Uterus (tissue), 4 donors: Measurements from ENCODE around the gene AXIN1. TPM values are rescaled to one million over a fixed set of nuclear protein-coding genes. Genes with fewer than 3 reads are reported as not detected.
"Not testable (repeated sequence)": the region's sequence is repeated elsewhere in the genome, so short reads cannot be mapped to it uniquely, and the experiment has no call there.

Source experiments
- DNase-seq, 2 donors: peaks; one replicate each; pipeline ENCODE4 v3.0.0-alpha.2; 2019 to 2020
- H3K27ac ChIP-seq, 2 donors: fragments of 200-600 bp; sonication (generic); 1 replicate in 1 of 2; 2 replicates in 1 of 2; pipeline ENCODE4 v1.5.1; 2016 to 2018
- H3K27me3 ChIP-seq, 2 donors: fragments of 200-600 bp; sonication (generic); one replicate each; pipeline ENCODE4 v1.5.1; 2018 to 2019; ENCODE audit warnings: control low read depth in 1 of 2
- H3K36me3 ChIP-seq, 2 donors: fragments of 200-600 bp; sonication (generic); one replicate each; pipeline ENCODE4 v1.5.1; 2019; ENCODE audit warnings: control low read depth in 1 of 2
- H3K4me1 ChIP-seq, 2 donors: fragments of 200-600 bp; sonication (generic); one replicate each; pipeline ENCODE4 v1.5.1; 2018 to 2019; ENCODE audit warnings: control low read depth in 1 of 2
- H3K4me3 ChIP-seq, 2 donors: fragments of 200-600 bp; sonication (generic); 1 replicate in 1 of 2; 2 replicates in 1 of 2; pipeline ENCODE4 v1.5.1; 2018 to 2019; ENCODE audit warnings: mild to moderate bottlenecking in 1 of 2
- H3K9me3 ChIP-seq, 2 donors: fragments of 200-600 bp; sonication (generic); one replicate each; pipeline ENCODE4 v1.5.1; 2019; ENCODE audit warnings: control low read depth in 1 of 2
- POLR2A ChIP-seq, 2 donors: fragments of 450-650 bp; IDR thresholded peaks; one replicate each; pipeline ENCODE4 v1.6.1; 2016; ENCODE audit warnings: antibody characterized with exemption in 2 of 2, mild to moderate bottlenecking in 1 of 2, moderate library complexity in 1 of 2
- intact Hi-C: fragments of 100-400 bp; cut with DNase I; formaldehyde crosslinking; loops from one replicate; pipeline ENCODE4 v1.15.1; 2023; ENCODE audit warnings: low total_unique reads
- total RNA-seq, 4 donors: library from RNA; depleted of rRNA in 3 of 4; stranded (reverse); fragments of >200 nt in 3 of 4; gene quantifications; one replicate each; pipeline versions ENCODE4 v1.1.0 to v1.2.4, GENCODE V29; 2014 to 2023
- TF ChIP-seq, protein P1 (sequence below), 4 experiments: fragments of 200-600 bp in 2 of 4; fragments of 450-650 bp in 2 of 4; sonication (generic) in 2 of 4; IDR thresholded peaks; one replicate each; pipeline ENCODE4 v1.5.1; 2016 to 2019; ENCODE audit warnings: antibody characterized with exemption in 4 of 4, mild to moderate bottlenecking in 2 of 4, moderate library complexity in 1 of 4
- donor health status: DM: yes; HTN: yes; CAD: no.

Gene AXIN1
- total RNA-seq, 4 donors from 2014 or later, result 6.2 to 23.6 (median 19.9) TPM

DNA sequence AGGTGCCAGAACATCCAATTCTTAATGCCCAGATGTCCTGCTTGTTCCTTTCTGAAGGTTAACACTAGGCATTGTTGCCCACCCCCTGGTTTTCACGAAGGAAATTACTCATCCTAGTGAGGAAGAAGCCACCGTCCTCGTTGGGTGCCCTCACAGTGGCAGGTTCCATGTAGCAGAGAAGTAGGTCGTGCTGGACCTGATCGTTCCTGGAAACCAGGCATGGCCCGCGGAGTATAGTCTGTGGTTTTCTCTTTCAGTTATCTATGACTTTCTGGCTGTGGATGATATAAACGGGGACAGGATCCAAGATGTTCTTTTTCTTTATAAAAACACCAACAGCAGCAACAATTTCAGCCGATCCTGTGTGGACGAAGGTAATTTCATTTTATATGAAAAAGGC, 93.3 kb downstream of the AXIN1 start:
- Histone ChIP-seq H3K27me3 (no peaks in the 10 kb centered on the region), H3K9me3 (no peaks in the 10 kb centered on the region), H3K4me1 (no peaks in the 10 kb centered on the region), H3K36me3 (no peaks in the 10 kb centered on the region), H3K4me3 (no peak overlapping the region), H3K27ac (no peak overlapping the region)
- TF ChIP-seq POLR2A (IDR thresholded peaks at IDR 0.05), result no peak
- TF ChIP-seq, protein P1, sequence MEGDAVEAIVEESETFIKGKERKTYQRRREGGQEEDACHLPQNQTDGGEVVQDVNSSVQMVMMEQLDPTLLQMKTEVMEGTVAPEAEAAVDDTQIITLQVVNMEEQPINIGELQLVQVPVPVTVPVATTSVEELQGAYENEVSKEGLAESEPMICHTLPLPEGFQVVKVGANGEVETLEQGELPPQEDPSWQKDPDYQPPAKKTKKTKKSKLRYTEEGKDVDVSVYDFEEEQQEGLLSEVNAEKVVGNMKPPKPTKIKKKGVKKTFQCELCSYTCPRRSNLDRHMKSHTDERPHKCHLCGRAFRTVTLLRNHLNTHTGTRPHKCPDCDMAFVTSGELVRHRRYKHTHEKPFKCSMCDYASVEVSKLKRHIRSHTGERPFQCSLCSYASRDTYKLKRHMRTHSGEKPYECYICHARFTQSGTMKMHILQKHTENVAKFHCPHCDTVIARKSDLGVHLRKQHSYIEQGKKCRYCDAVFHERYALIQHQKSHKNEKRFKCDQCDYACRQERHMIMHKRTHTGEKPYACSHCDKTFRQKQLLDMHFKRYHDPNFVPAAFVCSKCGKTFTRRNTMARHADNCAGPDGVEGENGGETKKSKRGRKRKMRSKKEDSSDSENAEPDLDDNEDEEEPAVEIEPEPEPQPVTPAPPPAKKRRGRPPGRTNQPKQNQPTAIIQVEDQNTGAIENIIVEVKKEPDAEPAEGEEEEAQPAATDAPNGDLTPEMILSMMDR (IDR thresholded peaks at IDR 0.05), result no peak
- no peak for DNase-seq
- intact Hi-C loops, result no loop called here

DNA sequence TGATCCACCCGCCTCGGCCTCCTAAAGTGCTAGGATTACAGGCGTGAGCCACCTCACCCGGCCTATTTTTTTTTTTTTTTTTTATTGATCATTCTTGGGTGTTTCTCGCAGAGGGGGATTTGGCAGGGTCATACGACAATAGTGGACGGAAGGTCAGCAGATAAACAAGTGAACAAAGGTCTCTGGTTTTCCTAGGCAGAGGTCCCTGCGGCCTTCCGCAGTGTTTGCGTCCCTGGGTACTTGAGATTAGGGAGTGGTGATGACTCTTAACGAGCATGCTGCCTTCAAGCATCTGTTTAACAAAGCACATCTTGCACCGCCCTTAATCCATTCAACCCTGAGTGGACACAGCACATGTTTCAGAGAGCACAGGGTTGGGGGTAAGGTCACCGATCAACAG, 94.4 kb downstream of the AXIN1 start:
- H3K27ac ChIP-seq, intact Hi-C loops, H3K9me3 ChIP-seq, DNase-seq, H3K36me3 ChIP-seq, H3K4me1 ChIP-seq, H3K27me3 ChIP-seq, H3K4me3 ChIP-seq: not testable (repeated sequence)

DNA sequence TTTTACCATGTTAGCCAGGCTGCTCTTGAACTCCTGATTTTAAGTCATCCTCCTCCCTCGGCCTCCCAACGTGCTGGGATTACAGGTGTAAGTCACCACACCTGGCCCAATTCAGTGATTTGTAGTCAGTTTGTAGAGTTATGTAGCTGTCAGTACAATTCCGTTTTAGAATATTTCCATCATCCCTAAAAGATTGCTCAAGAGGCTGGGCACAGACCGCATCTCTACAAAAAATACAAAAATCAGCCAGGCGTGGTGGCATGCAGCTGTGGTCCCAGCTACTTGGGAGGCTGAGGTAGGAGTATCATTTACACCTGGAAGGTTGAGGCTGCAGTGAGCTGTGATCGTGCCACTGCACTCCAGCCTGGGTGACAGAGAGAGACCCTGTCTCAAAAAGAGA, 97.3 kb downstream of the AXIN1 start:
- DNase-seq, result no peak
- H3K36me3 ChIP-seq, result no peaks in the 10 kb centered on the region
- H3K9me3 ChIP-seq, result no peaks in the 10 kb centered on the region
- TF ChIP-seq, protein P1 (IDR thresholded peaks at IDR 0.05), result no peak
- TF ChIP-seq POLR2A (IDR thresholded peaks at IDR 0.05), result no peak
- no peak overlapping the region for H3K4me3 ChIP-seq
- H3K4me1 ChIP-seq, result no peaks in the 10 kb centered on the region
- intact Hi-C loops, result no loop called here
- H3K27me3 ChIP-seq, result no peaks in the 10 kb centered on the region
- H3K27ac ChIP-seq, result no peak overlapping the region

DNA sequence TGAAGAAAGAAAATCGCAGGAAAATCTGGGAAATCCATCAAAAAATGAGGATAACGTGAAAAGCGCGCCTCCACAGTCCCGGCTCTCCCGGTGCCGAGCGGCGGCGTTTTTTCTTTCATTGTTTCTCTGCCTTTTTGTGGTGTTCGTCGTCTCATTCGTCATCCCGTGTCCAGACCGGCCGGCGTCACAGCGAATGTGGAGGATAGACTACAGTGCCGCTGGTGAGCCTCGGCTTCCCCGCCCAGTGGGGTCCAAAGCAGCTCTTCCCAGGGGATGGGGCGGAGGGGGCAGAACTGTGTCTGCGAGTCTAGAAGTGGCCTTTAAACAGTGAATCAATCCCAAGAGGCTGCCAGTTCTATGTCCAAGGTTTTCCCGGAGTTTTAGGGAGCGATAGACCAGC, 98.1 kb downstream of the AXIN1 start:
- intact Hi-C loops, result no loop called here
- H3K36me3 ChIP-seq, result no peaks in the 10 kb centered on the region
- DNase-seq, result no peak
- TF ChIP-seq, protein P1 (IDR thresholded peaks at IDR 0.05), result no peak
- no peak for TF ChIP-seq POLR2A (IDR thresholded peaks at IDR 0.05)
- no peaks in the 10 kb centered on the region for H3K27me3 ChIP-seq
- no peaks in the 10 kb centered on the region for H3K9me3 ChIP-seq
- no peak overlapping the region for H3K4me3 ChIP-seq
- H3K4me1 ChIP-seq, result no peaks in the 10 kb centered on the region
- no peak overlapping the region for H3K27ac ChIP-seq

DNA sequence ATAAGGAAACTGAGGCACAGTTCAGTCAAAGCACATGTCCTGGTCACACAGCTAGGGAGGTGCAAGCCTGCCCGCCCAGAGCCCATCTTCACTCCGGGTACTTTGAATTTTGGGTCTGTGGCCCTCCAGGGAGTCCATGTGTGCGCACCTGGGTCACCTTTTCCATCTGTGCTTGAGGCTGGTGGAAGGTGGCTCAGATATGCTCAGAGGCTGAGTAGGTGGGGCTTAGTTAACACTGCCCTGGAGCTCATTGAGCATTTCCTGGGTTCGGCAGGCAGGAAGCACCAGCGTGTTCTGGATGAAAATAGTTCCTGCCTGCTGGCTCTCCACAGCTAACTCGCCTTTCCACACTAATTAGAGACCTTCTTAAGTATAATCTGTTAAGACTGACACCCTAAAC, 98.7 kb downstream of the AXIN1 start:
- DNase-seq, result no peak
- no peaks in the 10 kb centered on the region for H3K27me3 ChIP-seq
- H3K9me3 ChIP-seq, result no peaks in the 10 kb centered on the region
- H3K4me1 ChIP-seq, result no peaks in the 10 kb centered on the region
- no peak overlapping the region for H3K27ac ChIP-seq
- TF ChIP-seq, protein P1 (IDR thresholded peaks at IDR 0.05), result no peak
- TF ChIP-seq POLR2A (IDR thresholded peaks at IDR 0.05), result no peak
- H3K4me3 ChIP-seq, result no peak overlapping the region
- H3K36me3 ChIP-seq, result no peaks in the 10 kb centered on the region
- intact Hi-C loops, result no loop called here
